MM.1S (cell line): ENCODE results near the gene COX4I1.

Experiments
- DNase-seq: peaks from one replicate; pipeline ENCODE4 v3.0.0-alpha.2; 2015
- H2AFZ ChIP-seq: fragments of 300-600 bp; sonication (generic); 2 replicates; pipeline ENCODE4 v1.6.0; 2016; ENCODE audit warnings: antibody characterized with exemption, low read length
- H3F3A ChIP-seq: fragments of 300-600 bp; sonication (generic); 2 replicates; pipeline ENCODE4 v1.6.1; 2016; ENCODE audit warnings: mild to moderate bottlenecking, antibody characterized with exemption, low read length, moderate library complexity, mixed read lengths; ENCODE audit not compliant: insufficient read depth
- H3K27ac ChIP-seq: fragments of 300-600 bp; sonication (generic); 2 replicates; pipeline ENCODE4 v1.5.1; 2016; ENCODE audit warnings: mild to moderate bottlenecking, low read length
- H3K27me3 ChIP-seq: fragments of 300-600 bp; sonication (generic); replicated peaks from 2 replicates; pipeline ENCODE4 v1.6.0; 2016; ENCODE audit warnings: low read length; ENCODE audit not compliant: insufficient read depth
- H3K36me3 ChIP-seq: fragments of 300-600 bp; sonication (generic); replicated peaks from 2 replicates; pipeline ENCODE4 v1.6.1; 2016; ENCODE audit warnings: mild to moderate bottlenecking, low read length, mixed read lengths; ENCODE audit not compliant: insufficient read depth
- H3K4me1 ChIP-seq: fragments of 300-600 bp; sonication (generic); 2 replicates; pipeline ENCODE4 v1.6.1; 2016; ENCODE audit warnings: low read length, mixed read lengths
- H3K4me2 ChIP-seq: fragments of 300-600 bp; sonication (generic); 2 replicates; pipeline ENCODE4 v1.6.0; 2016; ENCODE audit warnings: low read depth, low read length
- H3K4me3 ChIP-seq: fragments of 300-600 bp; sonication (generic); 2 replicates; pipeline ENCODE4 v1.5.1; 2016; ENCODE audit warnings: low read length, mixed read lengths
- H3K79me2 ChIP-seq: fragments of 300-600 bp; sonication (generic); 2 replicates; pipeline ENCODE4 v1.6.1; 2016; ENCODE audit warnings: mixed run types, low read length, mixed read lengths
- H3K9ac ChIP-seq: fragments of 300-600 bp; sonication (generic); 2 replicates; pipeline ENCODE4 v1.6.1; 2016; ENCODE audit warnings: low read length, mixed read lengths
- H3K9me2 ChIP-seq: fragments of 300-600 bp; sonication (generic); replicated peaks from 2 replicates; pipeline ENCODE4 v1.6.1; 2016; ENCODE audit warnings: mild to moderate bottlenecking, low read length, mixed read lengths; ENCODE audit not compliant: insufficient read depth
- H3K9me3 ChIP-seq: fragments of 300-600 bp; sonication (generic); replicated peaks from 2 replicates; pipeline ENCODE4 v1.6.1; 2016; ENCODE audit warnings: mild to moderate bottlenecking, low read length, mixed read lengths; ENCODE audit not compliant: insufficient read depth
- H4K20me1 ChIP-seq: fragments of 300-600 bp; sonication (generic); 2 replicates; pipeline ENCODE4 v1.6.1; 2016; ENCODE audit warnings: mild to moderate bottlenecking, low read length, moderate library complexity, mixed read lengths; ENCODE audit not compliant: insufficient read depth
- CTCF ChIP-seq: fragments of 300-600 bp; sonication (generic); IDR thresholded peaks from 2 replicates; pipeline ENCODE4 v1.5.1; 2016; ENCODE audit warnings: antibody characterized with exemption, low read length, mixed read lengths
- EZH2 ChIP-seq: fragments of 300-600 bp; sonication (generic); optimal IDR thresholded peaks from 2 replicates; pipeline ENCODE3; 2017; ENCODE audit warnings: low read depth, mild to moderate bottlenecking, antibody characterized with exemption, low read length, mixed read lengths
- EZH2phosphoT487 ChIP-seq: fragments of 300-600 bp; sonication (generic); IDR thresholded peaks from 2 replicates; pipeline ENCODE4 v1.6.1; 2018; ENCODE audit warnings: antibody characterized with exemption, low read length

The COX4I1 gene

GRCh38 chr16:85753559-85753958, 45.9 kb upstream of the COX4I1 start:
- H3K4me2 ChIP-seq = no peak overlapping the region
- H3K4me1 ChIP-seq = no peaks in the 10 kb centered on the region

DNA sequence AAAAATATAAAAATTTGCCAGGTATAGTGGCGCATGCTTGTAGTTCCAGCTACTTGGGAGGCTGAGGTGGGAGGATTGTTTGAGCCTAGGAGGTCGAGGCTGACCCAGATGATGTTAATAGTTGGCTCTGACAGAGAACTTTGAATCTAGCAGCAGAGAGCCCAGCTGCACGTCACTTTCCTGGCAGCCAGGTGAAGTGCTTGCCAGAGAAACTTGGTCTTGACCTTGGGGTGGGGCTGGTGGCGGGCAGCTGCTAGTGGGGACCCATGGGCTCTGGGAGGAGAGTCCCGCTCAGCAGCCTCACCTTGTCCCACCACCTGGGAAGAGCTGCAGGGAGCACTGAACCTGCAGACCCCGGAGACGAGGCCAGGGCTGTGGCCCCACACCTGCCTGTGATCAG, 45.5 kb upstream of the COX4I1 start:
- TF ChIP-seq CTCF = no peak
- TF ChIP-seq EZH2phosphoT487 = no peak
- no peak for TF ChIP-seq EZH2
- Histone ChIP-seq H3K36me3 (no peaks in the 10 kb centered on the region), H2AFZ (no peak overlapping the region), H3K4me1 (no peaks in the 10 kb centered on the region), H3K79me2 (no peaks in the 10 kb centered on the region), H3K27ac (no peak overlapping the region), H3K9me3 (no peaks in the 10 kb centered on the region), H3K4me2 (no peak overlapping the region), H4K20me1 (no peaks in the 10 kb centered on the region), H3K27me3 (peaks cover 31% of the 10 kb centered on the region), H3K4me3 (no peak overlapping the region), H3K9ac (no peak overlapping the region), H3F3A (no peaks in the 10 kb centered on the region), H3K9me2 (no peaks in the 10 kb centered on the region)
- DNase-seq = no peak

More at GRCh38 chr16:85753559-85753958, 45.9 kb upstream of the COX4I1 start:
- no peak overlapping the region for H3K27ac ChIP-seq
- H3K4me3 ChIP-seq = no peak overlapping the region
- H3K79me2 ChIP-seq = no peaks in the 10 kb centered on the region
- no peaks in the 10 kb centered on the region for H3K9me2 ChIP-seq
- H3K36me3 ChIP-seq = no peaks in the 10 kb centered on the region
- H3F3A ChIP-seq = no peaks in the 10 kb centered on the region
- no peak overlapping the region for H3K9ac ChIP-seq
- no peaks in the 10 kb centered on the region for H3K9me3 ChIP-seq
- peaks cover 31% of the 10 kb centered on the region for H3K27me3 ChIP-seq
- TF ChIP-seq EZH2 (no peak), CTCF (no peak), EZH2phosphoT487 (no peak)
- no peak for DNase-seq
- H2AFZ ChIP-seq = no peak overlapping the region
- no peaks in the 10 kb centered on the region for H4K20me1 ChIP-seq

GRCh38 chr16:85754413-85754812, 45.1 kb upstream of the COX4I1 start:
- DNase-seq = no peak
- no peak overlapping the region for H3K4me2 ChIP-seq
- H3K79me2 ChIP-seq = no peaks in the 10 kb centered on the region
- H3K9me2 ChIP-seq = no peaks in the 10 kb centered on the region
- no peaks in the 10 kb centered on the region for H3K9me3 ChIP-seq
- TF ChIP-seq CTCF = no peak
- no peak for TF ChIP-seq EZH2phosphoT487
- TF ChIP-seq EZH2 = no peak
- H3K9ac ChIP-seq = no peak overlapping the region
- H3K27ac ChIP-seq = no peak overlapping the region
- no peak overlapping the region for H2AFZ ChIP-seq
- H3K36me3 ChIP-seq = no peaks in the 10 kb centered on the region
- no peaks in the 10 kb centered on the region for H3K4me1 ChIP-seq
- H3F3A ChIP-seq = no peaks in the 10 kb centered on the region
- no peaks in the 10 kb centered on the region for H4K20me1 ChIP-seq
- H3K27me3 ChIP-seq = peaks cover 31% of the 10 kb centered on the region
- no peak overlapping the region for H3K4me3 ChIP-seq
